Ovary (tissue), 3 donors: ENCODE measurements around the gene PRR16.

Experiments used
- POLR2A ChIP-seq: fragments of 450-650 bp; IDR thresholded peaks from one replicate; pipeline ENCODE4 v1.6.1; 2017; ENCODE audit warnings: antibody characterized with exemption, mild to moderate bottlenecking, moderate library complexity
- TF ChIP-seq, protein P1 (sequence below), 3 donors: fragments of 450-650 bp in 2 of 3; fragments of 200-600 bp in 1 of 3; IDR thresholded peaks; one replicate each; pipeline versions ENCODE4 v1.5.1 to v1.8.0; 2016 to 2022; ENCODE audit warnings: antibody characterized with exemption in 3 of 3, mild to moderate bottlenecking in 1 of 3
- donor health status: DM: no; HTN: no; CAD: no.

DNA sequence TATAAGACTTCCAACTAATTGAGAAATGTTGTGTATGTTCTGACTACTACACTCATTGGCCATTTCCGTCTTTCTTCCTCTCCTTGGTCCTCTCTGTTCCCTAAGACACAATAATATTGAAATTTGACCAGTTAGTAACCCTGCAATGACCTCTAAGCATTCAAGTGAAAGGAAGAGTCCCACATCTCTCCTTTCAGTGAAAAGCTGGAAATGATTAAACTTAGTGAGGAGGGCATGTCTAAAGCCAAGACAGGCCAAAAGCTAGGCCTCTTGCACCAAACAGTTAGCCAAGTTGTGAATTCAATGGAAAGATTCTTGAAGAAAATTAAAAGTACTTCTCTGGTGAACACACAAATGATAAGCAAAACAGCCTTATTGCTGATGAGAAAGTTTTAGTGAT lies 122.5 kb downstream of the PRR16 start:
- TF ChIP-seq, protein P1, sequence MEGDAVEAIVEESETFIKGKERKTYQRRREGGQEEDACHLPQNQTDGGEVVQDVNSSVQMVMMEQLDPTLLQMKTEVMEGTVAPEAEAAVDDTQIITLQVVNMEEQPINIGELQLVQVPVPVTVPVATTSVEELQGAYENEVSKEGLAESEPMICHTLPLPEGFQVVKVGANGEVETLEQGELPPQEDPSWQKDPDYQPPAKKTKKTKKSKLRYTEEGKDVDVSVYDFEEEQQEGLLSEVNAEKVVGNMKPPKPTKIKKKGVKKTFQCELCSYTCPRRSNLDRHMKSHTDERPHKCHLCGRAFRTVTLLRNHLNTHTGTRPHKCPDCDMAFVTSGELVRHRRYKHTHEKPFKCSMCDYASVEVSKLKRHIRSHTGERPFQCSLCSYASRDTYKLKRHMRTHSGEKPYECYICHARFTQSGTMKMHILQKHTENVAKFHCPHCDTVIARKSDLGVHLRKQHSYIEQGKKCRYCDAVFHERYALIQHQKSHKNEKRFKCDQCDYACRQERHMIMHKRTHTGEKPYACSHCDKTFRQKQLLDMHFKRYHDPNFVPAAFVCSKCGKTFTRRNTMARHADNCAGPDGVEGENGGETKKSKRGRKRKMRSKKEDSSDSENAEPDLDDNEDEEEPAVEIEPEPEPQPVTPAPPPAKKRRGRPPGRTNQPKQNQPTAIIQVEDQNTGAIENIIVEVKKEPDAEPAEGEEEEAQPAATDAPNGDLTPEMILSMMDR (IDR thresholded peaks at IDR 0.05) = no peak
- no peak for TF ChIP-seq POLR2A
